ENCODE data around the gene FAM163A.

FAM163A gene

DNA sequence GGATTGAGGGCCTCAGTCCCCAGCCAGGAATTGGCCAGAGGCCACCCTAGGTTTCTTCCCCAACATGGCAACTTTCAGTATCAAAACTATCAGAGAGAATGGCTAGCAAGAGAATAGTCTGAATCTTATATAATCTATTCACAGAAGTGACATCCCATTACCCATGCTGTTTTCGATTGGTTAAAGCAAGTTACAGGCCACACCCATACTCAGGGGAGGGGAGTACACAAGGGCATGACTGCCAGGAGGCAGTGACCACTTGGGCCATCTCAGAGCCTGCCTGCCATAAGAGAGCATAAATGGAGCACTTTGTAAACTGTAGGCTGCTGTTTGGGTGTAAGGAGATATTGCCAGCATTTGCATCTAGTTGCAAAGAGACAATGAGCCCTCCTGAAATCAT is 65.4 kb downstream of the FAM163A start:
- Histone ChIP-seq H3K36me3 (no peaks in the 10 kb centered on the region), H3K27ac (no peak overlapping the region), H3K9me3 (ENCODE audit: severe bottlenecking) (no peaks in the 10 kb centered on the region), H3K27me3 (ENCODE audit: insufficient read depth, low read depth, severe bottlenecking) (peaks cover 2% of the 10 kb centered on the region), H3K4me3 (ENCODE audit: low read depth, low read length) (no peak overlapping the region)
- no peak for DNase-seq
- TF ChIP-seq, protein P1, sequence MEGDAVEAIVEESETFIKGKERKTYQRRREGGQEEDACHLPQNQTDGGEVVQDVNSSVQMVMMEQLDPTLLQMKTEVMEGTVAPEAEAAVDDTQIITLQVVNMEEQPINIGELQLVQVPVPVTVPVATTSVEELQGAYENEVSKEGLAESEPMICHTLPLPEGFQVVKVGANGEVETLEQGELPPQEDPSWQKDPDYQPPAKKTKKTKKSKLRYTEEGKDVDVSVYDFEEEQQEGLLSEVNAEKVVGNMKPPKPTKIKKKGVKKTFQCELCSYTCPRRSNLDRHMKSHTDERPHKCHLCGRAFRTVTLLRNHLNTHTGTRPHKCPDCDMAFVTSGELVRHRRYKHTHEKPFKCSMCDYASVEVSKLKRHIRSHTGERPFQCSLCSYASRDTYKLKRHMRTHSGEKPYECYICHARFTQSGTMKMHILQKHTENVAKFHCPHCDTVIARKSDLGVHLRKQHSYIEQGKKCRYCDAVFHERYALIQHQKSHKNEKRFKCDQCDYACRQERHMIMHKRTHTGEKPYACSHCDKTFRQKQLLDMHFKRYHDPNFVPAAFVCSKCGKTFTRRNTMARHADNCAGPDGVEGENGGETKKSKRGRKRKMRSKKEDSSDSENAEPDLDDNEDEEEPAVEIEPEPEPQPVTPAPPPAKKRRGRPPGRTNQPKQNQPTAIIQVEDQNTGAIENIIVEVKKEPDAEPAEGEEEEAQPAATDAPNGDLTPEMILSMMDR (IDR thresholded peaks at IDR 0.05; ENCODE audit: low read depth, low read length) = no peak

DNA sequence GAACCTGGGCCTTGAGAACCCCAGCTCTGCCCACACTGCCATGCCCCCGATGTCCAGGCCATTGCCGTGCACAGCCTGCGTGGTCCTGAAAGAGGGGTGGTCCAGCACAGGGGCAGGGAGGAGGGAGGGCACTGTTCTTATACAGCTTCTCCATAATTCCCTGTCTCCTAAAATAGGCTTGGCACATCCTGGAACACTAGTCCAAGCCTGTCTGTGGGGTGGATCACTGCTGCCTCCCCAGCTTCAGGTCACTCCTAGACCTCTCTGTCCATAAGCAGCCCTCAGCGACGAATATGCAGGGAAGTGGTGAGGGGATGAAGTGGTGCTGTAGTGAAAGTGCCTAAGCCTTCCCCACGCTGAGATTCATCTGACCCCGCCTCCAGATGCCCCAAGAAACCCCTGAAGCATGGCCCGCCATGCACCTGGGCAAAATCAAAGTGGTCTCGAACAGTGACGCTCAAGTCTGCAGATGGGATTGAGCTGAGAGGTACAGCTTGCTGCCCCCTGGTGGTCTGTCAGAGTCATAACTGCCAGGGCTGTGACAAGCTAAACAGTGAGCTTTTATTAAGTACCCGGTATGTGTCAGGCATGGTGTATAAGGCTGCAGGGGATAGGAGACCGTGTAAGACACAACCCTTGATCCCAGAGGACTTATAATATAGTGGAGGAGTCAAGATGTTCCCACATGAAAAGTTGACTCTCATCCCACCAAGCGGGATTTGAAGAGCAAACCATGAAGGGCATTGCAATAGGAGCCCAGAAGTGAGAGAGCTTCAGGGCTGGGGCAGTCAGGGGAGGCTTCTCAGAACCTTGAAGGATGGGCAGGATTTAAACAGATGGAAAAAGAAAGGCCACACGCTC is 66.6 kb downstream of the FAM163A start:
- Histone ChIP-seq H3K36me3 (no peaks in the 10 kb centered on the region), H3K27me3 (ENCODE audit: insufficient read depth, low read depth, severe bottlenecking) (peaks cover 2% of the 10 kb centered on the region), H3K9me3 (ENCODE audit: severe bottlenecking) (no peaks in the 10 kb centered on the region), H3K4me3 (ENCODE audit: low read depth, low read length) (no peak overlapping the region), H3K27ac (no peak overlapping the region)
- TF ChIP-seq, protein P1 (IDR thresholded peaks at IDR 0.05; ENCODE audit: low read depth, low read length) = peak; percentile 96
- peak; percentile 76 for DNase-seq

DNA sequence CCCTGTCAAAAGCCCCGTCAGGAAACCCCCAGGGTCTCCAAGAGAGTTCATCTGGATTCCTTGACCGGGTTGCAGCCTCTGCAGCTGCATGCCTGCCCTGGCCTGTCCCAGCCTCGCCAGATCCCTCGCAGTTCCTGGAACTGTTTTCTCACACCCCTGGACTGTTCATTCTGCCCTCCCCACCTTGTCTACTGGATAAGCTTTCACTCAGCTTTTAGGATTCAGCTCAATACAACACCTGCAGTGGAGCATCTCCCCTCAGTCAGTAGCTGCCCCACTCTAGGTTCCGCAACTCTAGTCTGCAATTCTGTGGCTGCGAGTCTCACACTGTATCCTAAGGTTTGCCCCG is 67.2 kb downstream of the FAM163A start:
- Histone ChIP-seq H3K4me3 (ENCODE audit: low read depth, low read length) (no peak overlapping the region), H3K36me3 (no peaks in the 10 kb centered on the region), H3K27ac (no peak overlapping the region), H3K27me3 (ENCODE audit: insufficient read depth, low read depth, severe bottlenecking) (peaks cover 2% of the 10 kb centered on the region), H3K9me3 (ENCODE audit: severe bottlenecking) (no peaks in the 10 kb centered on the region)
- TF ChIP-seq, protein P1 (IDR thresholded peaks at IDR 0.05; ENCODE audit: low read depth, low read length) = no peak
- no peak for DNase-seq

DNA sequence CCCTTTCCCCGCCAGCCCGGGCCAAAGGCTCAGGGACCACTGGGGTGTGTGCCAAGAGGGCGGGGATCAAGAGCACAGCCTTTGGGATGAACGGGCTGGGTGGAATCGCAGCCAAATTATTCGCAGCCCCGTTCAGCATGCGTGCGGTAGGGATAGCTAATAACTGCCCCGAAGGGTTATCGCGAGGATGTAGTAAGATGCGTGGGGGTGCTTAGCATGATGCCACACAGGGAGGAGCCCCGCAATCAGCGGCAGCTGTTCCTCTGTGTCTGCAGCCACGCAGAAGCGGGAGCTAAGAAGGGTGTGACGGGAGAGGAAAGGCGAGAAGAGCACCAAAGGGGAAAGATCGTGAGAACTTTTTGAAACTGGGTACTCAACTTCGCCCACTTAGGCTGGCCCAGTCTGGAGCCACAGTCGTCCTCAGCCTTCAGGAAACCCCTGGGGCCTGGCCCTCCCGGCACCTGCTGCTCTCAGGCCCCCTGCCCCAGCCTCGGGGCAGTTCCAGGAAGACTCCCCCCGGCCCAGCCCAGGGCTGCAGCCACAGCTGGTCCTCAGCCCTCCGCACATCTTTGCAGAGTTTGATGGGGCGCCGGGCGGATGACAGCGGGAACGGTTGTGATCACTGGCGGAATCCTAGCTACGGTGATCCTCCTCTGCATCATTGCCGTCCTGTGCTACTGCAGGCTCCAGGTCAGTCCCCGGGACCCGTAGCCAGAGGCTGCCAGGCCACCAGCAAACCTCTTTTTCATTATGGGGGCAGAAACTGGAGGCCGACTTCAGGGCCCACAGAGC is 69.6 kb downstream of the FAM163A start:
- no peak overlapping the region for H3K27ac ChIP-seq
- H3K4me3 ChIP-seq (ENCODE audit: low read depth, low read length) = no peak overlapping the region
- DNase-seq = no peak
- no peaks in the 10 kb centered on the region for H3K9me3 ChIP-seq (ENCODE audit: severe bottlenecking)
- H3K27me3 ChIP-seq (ENCODE audit: insufficient read depth, low read depth, severe bottlenecking) = peaks cover 2% of the 10 kb centered on the region
- TF ChIP-seq, protein P1 (IDR thresholded peaks at IDR 0.05; ENCODE audit: low read depth, low read length) = no peak
- H3K36me3 ChIP-seq = no peaks in the 10 kb centered on the region

DNA sequence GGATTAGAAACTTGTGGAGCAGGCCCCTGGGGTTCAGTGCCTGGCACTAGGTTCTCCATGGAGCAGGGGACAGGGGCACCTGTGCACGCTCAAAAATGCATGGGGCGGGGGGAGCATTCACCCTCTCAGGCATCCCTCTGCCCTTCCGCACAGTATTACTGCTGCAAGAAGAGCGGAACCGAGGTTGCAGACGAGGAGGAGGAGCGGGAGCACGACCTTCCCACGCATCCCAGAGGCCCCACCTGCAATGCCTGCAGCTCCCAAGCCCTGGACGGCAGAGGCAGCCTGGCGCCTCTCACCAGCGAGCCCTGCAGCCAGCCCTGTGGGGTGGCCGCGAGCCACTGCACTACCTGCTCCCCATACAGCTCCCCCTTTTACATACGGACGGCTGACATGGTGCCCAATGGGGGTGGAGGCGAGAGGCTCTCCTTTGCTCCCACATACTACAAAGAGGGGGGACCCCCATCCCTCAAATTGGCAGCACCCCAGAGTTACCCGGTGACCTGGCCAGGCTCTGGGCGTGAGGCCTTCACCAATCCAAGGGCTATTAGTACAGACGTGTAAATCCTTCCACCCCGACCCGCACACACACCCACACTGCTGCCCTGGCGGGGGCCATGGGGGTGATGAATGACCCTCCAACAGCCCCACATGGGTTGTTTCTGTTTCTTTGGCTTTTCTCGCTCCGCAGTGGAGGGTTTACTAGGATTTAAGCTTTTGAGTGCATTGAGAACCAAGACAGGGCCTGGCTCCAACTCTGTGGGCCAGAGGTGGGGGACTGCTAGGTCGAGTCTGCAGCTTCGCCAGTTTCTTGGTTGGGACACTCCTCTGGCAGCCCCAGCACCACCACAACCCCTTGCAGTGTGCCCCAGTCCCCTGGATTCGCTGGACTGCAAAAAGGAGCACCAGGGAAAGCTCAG is 70.8 kb downstream of the FAM163A start:
- no peaks in the 10 kb centered on the region for H3K9me3 ChIP-seq (ENCODE audit: severe bottlenecking)
- H3K27me3 ChIP-seq (ENCODE audit: insufficient read depth, low read depth, severe bottlenecking) = peaks cover 2% of the 10 kb centered on the region
- no peak overlapping the region; the same call in 1 of the 2 replicates for H3K27ac ChIP-seq
- TF ChIP-seq, protein P1 (IDR thresholded peaks at IDR 0.05; ENCODE audit: low read depth, low read length) = no peak
- H3K36me3 ChIP-seq = no peaks in the 10 kb centered on the region
- no peak for DNase-seq
- peak overlapping the region; percentile 58 for H3K4me3 ChIP-seq (ENCODE audit: low read depth, low read length)

Measured in WERI-Rb-1 (cell line).